Panc1 (cell line): Measurements from ENCODE around the gene RAD50. TPM values are rescaled to one million over a fixed set of nuclear protein-coding genes. Genes with fewer than 3 reads are reported as not detected.

Source experiments
- ATAC-seq: fragments of 200-7000 bp; cut with Tn5 transposase; 2 replicates; pipeline ENCODE4 v1.9.1; 2020; ENCODE audit warnings: mild to moderate bottlenecking, moderate library complexity
- BruUV-seq: library from RNA; stranded (reverse); fragments of 400-500 nt; replicated peaks from 2 replicates; lab custom pipeline; 2021; lab: Mats Ljungman, UMichigan
- CTCF ChIA-PET: fragments of 300-600 bp; sonication (Branson Sonifier 250); formaldehyde crosslinking; loops from one replicate; lab custom pipeline; 2022; ENCODE audit warnings: antibody characterized with exemption; lab: Charles Lee
- POLR2A ChIA-PET: fragments of 300-600 bp; sonication (Branson Sonifier 250); formaldehyde crosslinking; loops from one replicate; lab custom pipeline; 2022; ENCODE audit warnings: antibody characterized with exemption; lab: Charles Lee
- DNase-seq: peaks from one replicate; pipeline ENCODE4 v3.0.0-alpha.2; 2010; ENCODE audit warnings: low read depth, low spot score
- H3K27ac ChIP-seq: 2 replicates; pipeline ENCODE4 v1.5.1; 2011; ENCODE audit warnings: mild to moderate bottlenecking, low read length, inconsistent platforms
- H3K27me3 ChIP-seq: fragments of 200-500 bp; sonication (Bioruptor generic); 2 replicates; pipeline ENCODE4 v1.6.0; 2014; ENCODE audit warnings: low read length, inconsistent platforms; ENCODE audit not compliant: control insufficient read depth, insufficient read depth
- H3K36me3 ChIP-seq: fragments of 200-500 bp; sonication (Bioruptor generic); 2 replicates; pipeline ENCODE4 v1.5.1; 2014; ENCODE audit warnings: inconsistent platforms, mild to moderate bottlenecking, low read length, moderate library complexity; ENCODE audit not compliant: control insufficient read depth, insufficient read depth
- H3K4me1 ChIP-seq: 2 replicates; pipeline ENCODE4 v1.5.1; 2011; ENCODE audit warnings: inconsistent platforms, mild to moderate bottlenecking, low read length, moderate library complexity; ENCODE audit not compliant: control insufficient read depth, insufficient read depth
- H3K4me3 ChIP-seq, 2 experiments: 2 replicates each; pipeline ENCODE4 v1.5.1; 2011 to 2012; ENCODE audit warnings: low read depth in 2 of 2, low read length in 2 of 2, mild to moderate bottlenecking in 2 of 2, inconsistent platforms in 1 of 2, moderate library complexity in 1 of 2
- H3K9me3 ChIP-seq: fragments of 200-500 bp; sonication (Bioruptor generic); 2 replicates; pipeline ENCODE4 v1.5.1; 2014; ENCODE audit warnings: low read depth, mild to moderate bottlenecking, inconsistent platforms, low read length, moderate library complexity; ENCODE audit not compliant: control insufficient read depth, insufficient read depth
- CTCF ChIP-seq: fragments of 450-650 bp; IDR thresholded peaks from 2 replicates; pipeline ENCODE4 v1.5.1; 2017; ENCODE audit warnings: mild to moderate bottlenecking
- POLR2AphosphoS5 ChIP-seq: IDR thresholded peaks from 2 replicates; pipeline ENCODE4 v1.6.1; 2012; ENCODE audit warnings: mild to moderate bottlenecking, low read depth, low read length, moderate library complexity
- REST ChIP-seq, 2 experiments: IDR thresholded peaks; 2 replicates each; pipeline ENCODE4 v1.6.1; 2011 to 2012; ENCODE audit warnings: low read depth in 2 of 2, control low read depth in 1 of 2, low read length in 1 of 2, mild to moderate bottlenecking in 1 of 2, moderate library complexity in 1 of 2; ENCODE audit not compliant: insufficient read depth in 1 of 2
- SIN3A ChIP-seq: IDR thresholded peaks from 2 replicates; pipeline ENCODE4 v1.6.1; 2012; ENCODE audit warnings: low read depth, mild to moderate bottlenecking, low read length, moderate library complexity, borderline replicate concordance; ENCODE audit not compliant: insufficient read depth
- TCF7L2 ChIP-seq: IDR thresholded peaks from 2 replicates; pipeline ENCODE4 v1.6.1; 2011; ENCODE audit warnings: mild to moderate bottlenecking, low read depth, low read length, inconsistent platforms
- in situ Hi-C: cut with HindIII; loops from 2 replicates; pipeline ENCODE4 v1.10.0; 2016; ENCODE audit warnings: low sequenced_read_pairs, low pct_unique_long_range_greater_than_20kb
- intact Hi-C: fragments of 100-400 bp; cut with micrococcal nuclease; formaldehyde crosslinking; loops from one replicate; pipeline ENCODE4 v1.10.0; 2022; ENCODE audit not compliant: unreplicated experiment
- total RNA-seq: library from RNA; stranded (reverse); gene quantifications from one replicate; pipeline ENCODE4 v1.2.1, GENCODE V29; 2021; ENCODE audit not compliant: unreplicated experiment

Gene RAD50
- total RNA-seq, 1 experiment from 2014 or later = 77.6 TPM

GRCh38 chr5:132530946-132531345 is 25.8 kb upstream of the RAD50 start:
- CTCF ChIA-PET = interaction anchor here (0.7 kb wide), 1 partner anchor 237 kb away, joined by 4 read pairs; the partner anchor contains the start of gene SLC22A4
- in situ Hi-C loops (no loop called here), intact Hi-C loops (no loop called here)
- Histone ChIP-seq H3K36me3 (no peaks in the 10 kb centered on the region), H3K27ac (no peak overlapping the region), H3K4me3 (no peak overlapping the region), H3K4me1 (no peaks in the 10 kb centered on the region), H3K9me3 (no peaks in the 10 kb centered on the region), H3K27me3 (peaks cover 14% of the 10 kb centered on the region; the same call in 1 of the 2 replicates)
- POLR2A ChIA-PET = no interaction called here
- ATAC-seq (no peak), DNase-seq (no peak)
- BruUV-seq = no TSS peak
- TF ChIP-seq CTCF (no peak), SIN3A (no peak), REST (IDR thresholded peaks at IDR 0.05; ENCODE audit: insufficient read depth in 1 of 2, low read depth in 2 of 2, low read length in 1 of 2) (no peak), TCF7L2 (no peak), POLR2AphosphoS5 (no peak)

- no peaks in the 10 kb centered on the region for H3K4me1 ChIP-seq
- intact Hi-C loops (no loop called here), in situ Hi-C loops (no loop called here)
- peaks cover 7% of the 10 kb centered on the region; the same call in 1 of the 2 replicates for H3K27me3 ChIP-seq
- no peak for DNase-seq
- no peak overlapping the region for H3K4me3 ChIP-seq
- TF ChIP-seq TCF7L2 (no peak), POLR2AphosphoS5 (no peak), SIN3A (no peak)
- no peaks in the 10 kb centered on the region for H3K9me3 ChIP-seq
- no peaks in the 10 kb centered on the region for H3K36me3 ChIP-seq
- ChIA-PET CTCF (interaction anchor here (0.6 kb wide), 1 partner anchor 258 kb away, joined by 7 read pairs; no protein-coding TSS in a partner anchor), POLR2A (no interaction called here)
- H3K27ac ChIP-seq = no peak overlapping the region
- ATAC-seq = no peak
- no TSS peak for BruUV-seq
These were observed 17.1 kb upstream of the RAD50 start for GRCh38 chr5:132539716-132540115.

- ATAC-seq (no peak), DNase-seq (no peak)
- ChIA-PET POLR2A (no interaction called here), CTCF (no interaction called here)
- Histone ChIP-seq H3K36me3 (no peaks in the 10 kb centered on the region), H3K9me3 (no peaks in the 10 kb centered on the region), H3K27ac (no peak overlapping the region), H3K4me3 (no peak overlapping the region), H3K27me3 (peaks cover 7% of the 10 kb centered on the region; the same call in 1 of the 2 replicates), H3K4me1 (no peaks in the 10 kb centered on the region)
- BruUV-seq = no TSS peak
- TF ChIP-seq CTCF = no peak
- TF ChIP-seq POLR2AphosphoS5 = no peak
- TF ChIP-seq REST (IDR thresholded peaks at IDR 0.05; ENCODE audit: insufficient read depth in 1 of 2, low read depth in 2 of 2, low read length in 1 of 2) = no peak
- TF ChIP-seq SIN3A = no peak
- TF ChIP-seq TCF7L2 = no peak
- in situ Hi-C loops (no loop called here), intact Hi-C loops (no loop called here)
These were observed 16.6 kb upstream of the RAD50 start for GRCh38 chr5:132540149-132540548.
